HepG2 (cell line): ENCODE data around the gene PSD. TPM values are rescaled to one million over a fixed set of nuclear protein-coding genes. Genes with fewer than 3 reads are reported as not detected.
A peak's percentile ranks its signal among the peaks of the same experiment; 100 is the strongest.

Source experiments
- BRF2 ChIP-seq: sonication (generic); formaldehyde crosslinking; IDR thresholded peaks from 2 replicates; pipeline ENCODE4 v1.8.1; 2022; ENCODE audit warnings: mild to moderate bottlenecking, missing genetic modification reagents
- CBX2 ChIP-seq, 2 experiments: fragments of 200-600 bp in 1 of 2; sonication (generic); formaldehyde crosslinking in 1 of 2; IDR thresholded peaks; 2 replicates each; pipeline versions ENCODE4 v1.7.0 to v1.8.1; 2018 to 2022; ENCODE audit warnings: low read depth in 2 of 2, low read length in 1 of 2, mild to moderate bottlenecking in 1 of 2, missing genetic modification reagents in 1 of 2
- CEBPZ ChIP-seq: IDR thresholded peaks from 2 replicates; pipeline ENCODE4 v1.6.1; 2012; ENCODE audit warnings: low read length, improper control_type of control experiment
- GLI4 ChIP-seq: sonication (generic); formaldehyde crosslinking; IDR thresholded peaks from 2 replicates; pipeline ENCODE4 v1.5.1; 2020; ENCODE audit warnings: missing genetic modification reagents, mild to moderate bottlenecking, moderate library complexity, borderline replicate concordance
- KDM6A ChIP-seq: IDR thresholded peaks from 2 replicates; pipeline ENCODE4 v1.6.1; 2016; ENCODE audit warnings: low read depth
- MXI1 ChIP-seq: IDR thresholded peaks from 3 replicates; pipeline ENCODE4 v1.6.1; 2012; ENCODE audit warnings: low read depth, low read length, inconsistent platforms, borderline replicate concordance
- NFATC3 ChIP-seq: sonication (generic); formaldehyde crosslinking; IDR thresholded peaks from 2 replicates; pipeline ENCODE4 v1.5.1; 2020; ENCODE audit warnings: mild to moderate bottlenecking, missing genetic modification reagents
- NR1H2 ChIP-seq: sonication (generic); formaldehyde crosslinking; IDR thresholded peaks from 2 replicates; pipeline ENCODE4 v1.8.1; 2022; ENCODE audit warnings: low read depth, missing genetic modification reagents, borderline replicate concordance
- PRPF4 ChIP-seq: fragments of 200-400 bp; formaldehyde crosslinking; IDR thresholded peaks from 2 replicates; pipeline ENCODE4 v1.6.1; 2016; ENCODE audit warnings: low read length, low read depth; ENCODE audit not compliant: poor library complexity, severe bottlenecking
- SAP130 ChIP-seq: IDR thresholded peaks from 2 replicates; pipeline ENCODE4 v1.6.1; 2016; ENCODE audit warnings: low read depth
- SRSF9 ChIP-seq: fragments of 200-400 bp; formaldehyde crosslinking; IDR thresholded peaks from 2 replicates; pipeline ENCODE4 v1.6.1; 2018; ENCODE audit warnings: borderline replicate concordance, mild to moderate bottlenecking, low read depth, low read length; ENCODE audit not compliant: insufficient read depth, poor library complexity, severe bottlenecking
- TAF1 ChIP-seq: sonication (generic); formaldehyde crosslinking; IDR thresholded peaks from 2 replicates; pipeline ENCODE4 v1.4.0; 2020; ENCODE audit warnings: missing genetic modification reagents
- U2AF2 ChIP-seq: fragments of 200-400 bp; formaldehyde crosslinking; IDR thresholded peaks from 2 replicates; pipeline ENCODE4 v1.6.1; 2017; ENCODE audit warnings: low read depth, mild to moderate bottlenecking, low read length
- YY1 ChIP-seq: IDR thresholded peaks from 2 replicates; pipeline ENCODE4 v1.6.1; 2011; ENCODE audit warnings: low read length, low read depth, moderate library complexity, mild to moderate bottlenecking; ENCODE audit not compliant: insufficient read depth, insufficient replicate concordance
- ZNF441 ChIP-seq: sonication (generic); formaldehyde crosslinking; IDR thresholded peaks from 2 replicates; pipeline ENCODE4 v1.7.0; 2021; ENCODE audit warnings: missing genetic modification reagents, borderline replicate concordance
- ZNF607 ChIP-seq: sonication (generic); formaldehyde crosslinking; IDR thresholded peaks from 2 replicates; pipeline ENCODE4 v1.5.1; 2020; ENCODE audit warnings: missing genetic modification reagents, mild to moderate bottlenecking, borderline replicate concordance
- ZNF639 ChIP-seq: conservative IDR thresholded peaks from 2 replicates; pipeline ENCODE4 v1.6.1; 2018; ENCODE audit warnings: missing genetic modification reagents
- ZNF670 ChIP-seq: sonication (generic); formaldehyde crosslinking; IDR thresholded peaks from 2 replicates; pipeline ENCODE4 v1.8.0; 2022; ENCODE audit warnings: mild to moderate bottlenecking, missing genetic modification reagents, borderline replicate concordance
- polyA plus RNA-seq, 8 experiments: library from polyadenylated mRNA; depleted of rRNA in 3 of 8; stranded (reverse) in 7 of 8; unstranded in 1 of 8; fragments of >200 nt; fragmentation: Illumina TruSeq in 4 of 8; extraction: Trizol in 4 of 8; gene quantifications; 2 replicates each; pipeline versions ENCODE4 v1.2.1 to v1.2.3, GENCODE V29; 2011 to 2016; ENCODE audit warnings: low read depth in 4 of 8, missing spikeins in 1 of 8, mixed read lengths in 1 of 8; ENCODE audit not compliant: insufficient read depth in 1 of 8
- total RNA-seq, 5 experiments: library from RNA; depleted of rRNA; stranded (reverse); fragments of >200 nt; fragmentation: Illumina TruSeq; extraction: Trizol; gene quantifications; 2 replicates each; pipeline ENCODE4 v1.2.3, GENCODE V29; 2016; ENCODE audit warnings: low read depth in 1 of 5
- TF ChIP-seq, protein P1 (sequence below): sonication (generic); formaldehyde crosslinking; IDR thresholded peaks from 2 replicates; pipeline ENCODE4 v1.5.0; 2020; ENCODE audit warnings: mild to moderate bottlenecking, missing genetic modification reagents

Gene PSD
- total and polyA plus RNA-seq, 2 of the 13 experiments (the other 11 are each of a cell fraction or from before 2014, with no cell fraction given): 0.35 to 0.58 TPM

DNA sequence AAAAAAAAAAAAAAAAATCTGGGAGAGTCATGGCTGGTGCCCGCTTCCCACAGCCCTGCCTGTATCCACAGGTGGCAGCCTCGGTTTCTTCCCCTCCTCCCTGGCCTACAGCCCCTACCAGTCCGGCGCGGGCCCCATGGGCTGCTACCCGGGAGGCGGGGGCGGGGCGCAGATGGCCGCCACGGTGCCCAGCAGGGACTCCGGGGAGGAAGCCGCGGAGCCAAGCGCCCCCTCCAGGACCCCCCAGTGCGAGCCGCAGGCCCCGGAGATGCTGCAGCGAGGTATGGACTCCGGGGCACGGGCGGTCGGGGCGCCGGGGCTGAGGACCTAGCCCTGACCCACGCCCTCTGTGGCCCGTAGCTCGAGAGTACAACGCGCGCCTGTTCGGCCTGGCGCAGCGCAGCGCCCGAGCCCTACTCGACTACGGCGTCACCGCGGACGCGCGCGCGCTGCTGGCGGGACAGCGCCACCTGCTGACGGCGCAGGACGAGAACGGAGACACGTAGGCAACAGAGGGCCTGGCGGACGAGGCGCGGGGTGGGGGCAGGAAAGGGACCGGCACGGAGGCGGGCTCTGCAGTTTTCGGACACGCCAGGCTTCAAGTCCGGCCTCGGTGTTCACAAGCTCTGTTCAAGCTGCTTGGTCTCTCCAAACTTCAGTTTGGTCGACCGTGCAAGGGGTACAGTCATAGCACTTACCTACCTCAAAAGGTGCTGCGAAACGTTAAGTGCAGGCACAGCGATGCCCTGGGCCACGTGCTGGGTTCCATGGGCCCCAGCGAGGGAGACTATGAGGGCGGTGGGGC lies 19.2 kb downstream of the PSD start (continued):
- TF ChIP-seq PRPF4 (no peak), U2AF2 (no peak), ZNF639 (CRISPR knock-in tag) (peak; percentile 77; the same call in 1 of the 2 replicates), CBX2 (IDR thresholded peaks at IDR 0.05; ENCODE audit: low read depth, low read length) (no peak), CBX2 (CRISPR knock-in tag; IDR thresholded peaks at IDR 0.05; ENCODE audit: low read depth) (no peak), NFATC3 (no peak), ZNF441 (CRISPR knock-in tag) (no peak; the same call in 1 of the 2 replicates), ZNF607 (CRISPR knock-in tag) (peak; percentile 40; the same call in 1 of the 2 replicates), CEBPZ (no peak), BRF2 (CRISPR knock-in tag) (no peak), YY1 (peak; percentile 75), MXI1 (peak; percentile 62; the same call in 1 of the 3 replicates), ZNF670 (CRISPR knock-in tag) (peak; percentile 44; the same call in 1 of the 2 replicates), KDM6A (CRISPR knock-in tag) (no peak), NR1H2 (CRISPR knock-in tag) (no peak), SAP130 (CRISPR knock-in tag) (peak; percentile 91), TAF1 (CRISPR knock-in tag) (peak; percentile 68), SRSF9 (no peak), GLI4 (CRISPR knock-in tag) (0 out of 2 replicates have a peak, but pooled peaks have one; percentile 58)
- TF ChIP-seq, protein P1, sequence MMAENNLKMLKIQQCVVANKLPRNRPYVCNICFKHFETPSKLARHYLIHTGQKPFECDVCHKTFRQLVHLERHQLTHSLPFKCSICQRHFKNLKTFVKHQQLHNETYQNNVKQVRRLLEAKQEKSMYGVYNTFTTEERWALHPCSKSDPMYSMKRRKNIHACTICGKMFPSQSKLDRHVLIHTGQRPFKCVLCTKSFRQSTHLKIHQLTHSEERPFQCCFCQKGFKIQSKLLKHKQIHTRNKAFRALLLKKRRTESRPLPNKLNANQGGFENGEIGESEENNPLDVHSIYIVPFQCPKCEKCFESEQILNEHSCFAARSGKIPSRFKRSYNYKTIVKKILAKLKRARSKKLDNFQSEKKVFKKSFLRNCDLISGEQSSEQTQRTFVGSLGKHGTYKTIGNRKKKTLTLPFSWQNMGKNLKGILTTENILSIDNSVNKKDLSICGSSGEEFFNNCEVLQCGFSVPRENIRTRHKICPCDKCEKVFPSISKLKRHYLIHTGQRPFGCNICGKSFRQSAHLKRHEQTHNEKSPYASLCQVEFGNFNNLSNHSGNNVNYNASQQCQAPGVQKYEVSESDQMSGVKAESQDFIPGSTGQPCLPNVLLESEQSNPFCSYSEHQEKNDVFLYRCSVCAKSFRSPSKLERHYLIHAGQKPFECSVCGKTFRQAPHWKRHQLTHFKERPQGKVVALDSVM (CRISPR knock-in tag): peak; percentile 44; the same call in 1 of the 2 replicates
